ENCODE measurements around the gene DNAH14.
"Not testable (repeated sequence)": the region's sequence is repeated elsewhere in the genome, so short reads cannot be mapped to it uniquely, and the experiment has no call there.

Gene DNAH14

GRCh38 chr1:224921354-224921753, 8.1 kb upstream of the DNAH14 start:
- DNase-seq (ENCODE audit: low read depth), result no peak

GRCh38 chr1:224922404-224923164, 6.9 kb upstream of the DNAH14 start:
- DNase-seq (ENCODE audit: low read depth), result peak; percentile 42

- DNase-seq (ENCODE audit: low read depth), result no peak
These were observed 5.7 kb upstream of the DNAH14 start for GRCh38 chr1:224923726-224924125.

DNA sequence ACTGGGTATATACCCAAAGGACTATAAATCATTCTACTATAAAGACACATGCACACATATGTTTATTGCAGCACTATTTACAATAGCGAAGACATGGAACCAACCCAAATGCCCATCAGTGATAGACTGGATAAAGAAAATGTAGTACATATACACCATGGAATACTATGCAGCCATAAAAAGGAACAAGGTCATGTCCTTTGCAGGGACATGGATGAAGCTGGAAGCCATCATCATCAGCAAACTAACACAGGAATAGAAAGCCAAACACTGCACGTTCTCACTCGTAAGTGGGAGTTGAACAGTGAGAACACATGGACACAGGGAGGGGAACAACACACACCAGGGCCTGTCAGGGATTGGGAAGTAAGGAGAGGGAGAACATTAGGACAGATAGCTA, 1.8 kb upstream of the DNAH14 start:
- DNase-seq (ENCODE audit: low read depth), result not testable (repeated sequence)

GRCh38 chr1:224928906-224929305, 569 bp upstream of the DNAH14 start:
- no peak for DNase-seq (ENCODE audit: low read depth)

- DNase-seq (ENCODE audit: low read depth), result no peak
These were observed 2.1 kb downstream of the DNAH14 start for GRCh38 chr1:224931605-224932004.

- DNase-seq (ENCODE audit: low read depth), result no peak
These were observed 3.3 kb downstream of the DNAH14 start for GRCh38 chr1:224932607-224933249.

GRCh38 chr1:224933584-224933983, 4.1 kb downstream of the DNAH14 start:
- no peak for DNase-seq (ENCODE audit: low read depth)

- DNase-seq (ENCODE audit: low read depth), result no peak
These were observed 9.2 kb downstream of the DNAH14 start for GRCh38 chr1:224938652-224939051.

DNA sequence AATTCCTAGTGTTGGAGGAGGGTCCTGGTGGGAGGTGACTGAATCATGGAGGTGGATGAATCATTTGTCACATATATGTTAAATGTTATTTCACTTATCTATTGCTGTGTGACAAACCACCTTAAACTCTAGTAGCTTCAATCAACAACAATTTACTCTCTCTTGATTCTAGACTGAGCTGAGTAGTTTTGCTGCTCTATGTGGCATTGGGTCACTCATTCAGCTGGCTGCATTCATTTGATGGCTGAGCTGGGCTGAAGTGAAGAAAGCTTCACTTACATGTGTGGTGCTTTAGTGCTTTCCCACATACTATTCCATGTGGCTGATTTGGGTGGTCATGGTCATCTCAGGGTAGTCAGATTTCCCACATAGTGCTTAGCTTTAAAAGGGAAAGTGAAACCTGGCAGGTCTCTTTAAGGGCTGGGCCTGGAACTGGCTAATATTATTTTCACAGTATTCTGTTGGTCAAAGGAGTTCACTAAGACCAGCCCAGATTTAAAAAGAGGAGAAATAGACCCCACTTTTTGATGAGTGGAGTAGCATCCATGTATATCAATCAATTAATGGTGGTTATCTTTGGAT, 10.5 kb downstream of the DNAH14 start:
- no peak for DNase-seq (ENCODE audit: low read depth)

DNA sequence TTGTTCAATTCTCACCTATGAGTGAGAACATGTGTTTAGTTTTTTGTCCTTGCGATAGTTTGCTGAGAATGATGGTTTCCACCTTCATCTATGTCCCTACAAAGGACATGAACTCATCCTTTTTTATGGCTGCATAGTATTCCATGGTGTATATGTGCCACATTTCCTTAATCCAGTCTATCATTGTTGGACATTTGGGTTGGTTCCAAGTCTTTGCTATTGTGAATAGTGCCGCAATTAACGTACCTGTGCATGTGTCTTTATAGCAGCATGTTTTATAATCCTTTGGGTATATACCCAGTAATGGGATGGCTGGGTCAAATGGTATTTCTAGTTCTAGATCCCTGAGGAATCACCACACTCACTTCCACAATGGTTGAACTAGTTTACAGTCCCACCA, 11.3 kb downstream of the DNAH14 start:
- not testable (repeated sequence) for DNase-seq (ENCODE audit: low read depth)

DNA sequence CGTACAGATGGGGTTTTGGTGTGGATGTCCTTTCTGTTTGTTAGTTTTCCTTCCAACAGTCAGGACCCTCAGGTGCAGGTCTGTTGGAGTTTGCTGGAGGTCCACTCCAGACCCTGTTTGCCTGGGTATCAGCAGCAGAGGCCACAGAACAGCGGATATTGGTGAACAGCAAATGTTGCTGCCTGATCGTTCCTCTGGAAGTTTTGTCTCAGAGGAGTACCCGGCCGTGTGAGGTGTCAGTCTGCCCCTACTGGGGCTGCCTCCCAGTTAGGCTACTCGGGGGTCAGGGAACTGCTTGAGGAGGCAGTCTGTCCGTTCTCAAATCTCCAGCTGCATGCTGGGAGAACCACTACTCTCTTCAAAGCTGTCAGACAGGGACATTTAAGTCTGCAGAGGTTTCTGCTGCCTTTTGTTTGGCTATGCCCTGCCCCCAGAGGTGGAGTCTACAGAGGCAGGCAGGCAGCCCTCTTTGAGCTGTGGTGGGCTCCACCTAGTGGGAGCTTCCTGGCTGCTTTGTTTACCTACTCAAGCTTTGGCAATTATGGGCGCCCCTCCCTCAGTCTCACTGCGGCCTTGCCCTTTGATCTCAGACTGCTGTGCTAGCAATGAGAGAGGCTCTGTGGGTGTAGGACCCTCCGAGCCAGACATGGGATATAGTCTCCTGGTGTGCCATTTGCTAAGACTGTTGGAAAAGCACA, 16.3 kb downstream of the DNAH14 start:
- DNase-seq (ENCODE audit: low read depth), result not testable (repeated sequence)

GRCh38 chr1:224946349-224946691, 16.8 kb downstream of the DNAH14 start:
- not testable (repeated sequence) for DNase-seq (ENCODE audit: low read depth)

DNA sequence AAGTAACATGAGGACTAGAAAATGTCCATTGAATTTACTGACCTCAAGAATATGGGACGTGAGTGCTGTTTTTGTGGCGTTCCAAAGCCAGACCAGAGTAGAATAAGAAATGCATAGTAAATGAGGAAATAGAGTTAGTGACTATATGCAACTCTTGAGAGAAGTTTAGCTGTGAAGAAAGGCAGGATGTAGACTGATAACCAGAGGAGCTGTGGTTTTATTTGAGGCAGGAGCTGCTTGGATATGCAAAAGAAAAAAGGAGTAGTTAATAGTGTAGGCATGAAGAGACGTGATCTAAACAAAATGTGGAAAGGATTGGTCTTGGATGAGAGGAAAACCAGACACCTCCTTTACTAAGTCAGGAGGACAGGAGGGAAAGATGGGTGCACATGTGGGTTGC, 28.2 kb downstream of the DNAH14 start:
- DNase-seq (ENCODE audit: low read depth), result no peak

- no peak for DNase-seq (ENCODE audit: low read depth)
These were observed 29.0 kb downstream of the DNAH14 start for GRCh38 chr1:224958490-224958889.

DNA sequence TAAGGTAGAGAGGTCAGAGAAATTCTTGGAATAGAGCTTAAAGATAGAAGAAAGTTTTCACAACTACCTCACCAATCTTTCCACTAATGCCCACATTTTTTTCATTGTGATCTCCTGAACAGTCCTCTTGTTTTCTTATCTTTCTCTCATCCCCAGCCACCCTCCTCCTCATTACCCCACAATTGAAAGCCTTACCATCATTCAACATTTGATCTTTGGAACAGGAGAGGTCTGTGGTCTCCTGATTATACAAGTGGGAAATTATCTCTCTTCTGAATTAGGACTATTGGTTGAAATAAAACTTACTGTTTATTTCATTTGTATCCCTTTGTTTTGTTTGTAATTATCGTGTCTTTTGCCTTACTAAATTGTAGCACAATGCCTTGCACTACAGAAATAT, 29.6 kb downstream of the DNAH14 start:
- DNase-seq (ENCODE audit: low read depth), result no peak

DNA sequence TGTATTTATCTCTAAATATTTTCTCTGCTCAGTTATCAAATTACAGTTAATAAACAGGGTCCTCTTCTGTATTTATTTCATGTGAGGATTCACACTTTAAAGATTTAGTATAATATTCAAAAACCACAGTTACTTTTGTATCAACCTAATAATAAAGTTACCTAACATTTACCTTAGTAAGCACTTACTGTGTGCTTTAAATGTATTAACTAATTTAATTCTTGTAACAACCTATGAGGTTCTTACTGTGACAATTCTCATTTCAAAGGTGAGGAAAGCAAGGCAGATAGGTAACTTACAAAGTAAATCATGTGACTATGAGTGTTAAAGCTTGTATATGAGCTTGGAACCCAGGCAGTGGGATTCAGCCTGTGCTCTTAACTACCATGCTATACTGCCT, 30.2 kb downstream of the DNAH14 start:
- DNase-seq (ENCODE audit: low read depth), result no peak

DNA sequence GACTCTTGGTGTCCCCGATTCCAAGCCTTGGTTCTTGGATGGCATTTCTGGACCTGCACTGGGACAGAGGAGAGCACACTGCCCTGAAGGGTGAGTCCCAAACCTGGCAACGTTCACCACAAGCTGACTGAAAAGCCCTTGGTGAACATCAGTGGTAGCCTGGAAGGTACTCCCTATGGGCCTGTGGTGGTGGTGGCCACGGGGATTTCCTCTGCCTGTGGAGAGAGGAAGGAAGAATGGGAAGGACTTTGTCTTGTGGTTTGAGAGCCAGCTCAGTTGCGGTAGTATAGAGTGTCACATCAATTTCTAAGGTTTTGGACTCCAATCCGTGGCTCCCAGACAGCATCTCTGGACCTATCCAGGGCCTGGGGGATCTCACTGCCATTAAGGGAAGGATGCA, 50.7 kb downstream of the DNAH14 start:
- no peak for DNase-seq (ENCODE audit: low read depth)

DNA sequence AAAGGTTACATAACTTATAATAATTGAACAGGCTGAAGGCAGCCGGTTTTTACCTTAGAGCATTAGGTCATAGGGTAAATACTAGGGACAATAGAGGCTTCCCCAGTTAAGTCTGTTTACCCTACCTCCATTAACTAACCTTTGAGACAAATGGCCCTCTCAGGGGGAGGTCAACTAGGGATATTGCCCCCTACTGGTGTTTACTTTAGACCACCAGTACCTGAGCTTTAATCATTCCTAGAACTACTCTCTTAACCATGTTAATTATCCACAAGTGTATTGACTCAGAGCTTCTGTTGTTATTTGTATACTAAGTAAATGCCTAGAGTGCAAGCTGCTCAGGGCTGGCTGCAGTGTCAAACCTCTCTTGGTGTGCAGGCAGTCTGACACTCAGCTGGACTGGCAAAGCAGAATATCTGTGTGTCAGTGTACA, 52.5 kb downstream of the DNAH14 start:
- not testable (repeated sequence) for DNase-seq (ENCODE audit: low read depth)

- no peak for DNase-seq (ENCODE audit: low read depth)
These were observed 58.6 kb downstream of the DNAH14 start for GRCh38 chr1:224988042-224988441.

GRCh38 chr1:224989615-224990014, 60.1 kb downstream of the DNAH14 start:
- DNase-seq (ENCODE audit: low read depth), result no peak

DNA sequence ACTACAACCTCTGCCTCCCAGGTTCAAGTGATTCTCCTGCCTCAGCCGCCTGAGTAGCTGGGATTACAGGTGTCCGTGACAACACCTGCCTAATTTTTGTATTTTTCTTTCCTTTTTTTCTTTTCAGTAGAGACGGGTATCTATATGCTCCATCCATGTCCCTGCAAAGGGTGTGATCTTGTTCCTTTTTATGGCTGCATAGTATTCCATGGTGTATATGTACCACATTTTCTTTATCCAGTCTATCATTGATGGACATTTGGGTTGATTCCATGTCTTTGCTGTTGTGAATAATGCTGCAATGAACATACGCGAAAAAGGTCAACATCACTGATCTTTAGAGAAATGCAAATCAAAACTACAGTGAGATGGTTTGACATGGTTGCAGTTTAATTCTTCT, 62.1 kb downstream of the DNAH14 start:
- not testable (repeated sequence) for DNase-seq (ENCODE audit: low read depth)

- no peak for DNase-seq (ENCODE audit: low read depth)
These were observed 66.1 kb downstream of the DNAH14 start for GRCh38 chr1:224995602-224996001.

All from EH (cell line).